H1 (cell line): ENCODE data around the gene CGREF1. TPM values are rescaled to one million over a fixed set of nuclear protein-coding genes. Genes with fewer than 3 reads are reported as not detected.

Experiments
- ATF2 ChIP-seq: IDR thresholded peaks from 2 replicates; pipeline ENCODE4 v1.6.1; 2012; ENCODE audit warnings: low read length, inconsistent platforms
- BCL11A ChIP-seq, 2 experiments: IDR thresholded peaks; one replicate each; pipeline ENCODE4 v1.6.1; 2011; ENCODE audit warnings: low read depth in 2 of 2, low read length in 2 of 2, mild to moderate bottlenecking in 2 of 2
- CHD1 ChIP-seq: IDR thresholded peaks from 2 replicates; pipeline ENCODE4 v1.6.1; 2012; ENCODE audit warnings: low read depth, low read length, improper control_type of control experiment
- SIN3A ChIP-seq, 2 experiments: IDR thresholded peaks in 1 of 2; conservative IDR thresholded peaks in 1 of 2; 2 replicates each; pipeline ENCODE4 v1.6.1; 2011 to 2012; ENCODE audit warnings: low read length in 2 of 2, improper control_type of control experiment in 1 of 2, low read depth in 1 of 2, mild to moderate bottlenecking in 1 of 2
- polyA plus RNA-seq, 7 experiments: library from polyadenylated mRNA; depleted of rRNA in 3 of 7; stranded (reverse) in 5 of 7; unstranded in 2 of 7; fragments of >200 nt in 5 of 7; fragments of 200-250 nt in 2 of 7; gene quantifications; 1 replicate in 5 of 7; 2 replicates in 1 of 7; 4 replicates in 1 of 7; pipeline versions ENCODE4 v1.2.1 to v1.2.3, GENCODE V29; 2011 to 2013; ENCODE audit warnings: missing spikeins in 2 of 7, mixed read lengths in 2 of 7
- total RNA-seq: library from RNA; stranded (reverse); fragmentation: NEBNext Ultra II Directional; extraction: Animal tissue kit (Norgen Biotek cat#: 25700); gene quantifications from 2 replicates; pipeline ENCODE4 v1.2.1, GENCODE V29; 2021

CGREF1 gene
- total and polyA plus RNA-seq, 2 of the 8 experiments (the other 6 are each of a cell fraction or from before 2014, with no cell fraction given) = 2.5 to 3.4 TPM

- no peak for TF ChIP-seq ATF2
- no peak for TF ChIP-seq BCL11A (IDR thresholded peaks at IDR 0.05; ENCODE audit: low read depth in 2 of 2, low read length in 2 of 2)
- TF ChIP-seq SIN3A (conservative IDR thresholded peaks at IDR 0.05 in 1 of 2, IDR thresholded peaks at IDR 0.05 in 1 of 2; ENCODE audit: low read depth in 1 of 2, low read length in 2 of 2) = no peak
- no peak for TF ChIP-seq CHD1
Measured at GRCh38 chr2:27159271-27159670, 40.3 kb upstream of the CGREF1 start (continued).
